ENCODE data around the gene ANKRD13B. TPM values are rescaled to one million over a fixed set of nuclear protein-coding genes. Genes with fewer than 3 reads are reported as not detected.

Gene ANKRD13B
- total RNA-seq, 2 donors from 2014 or later, result 11.5 to 35.5 TPM

DNA sequence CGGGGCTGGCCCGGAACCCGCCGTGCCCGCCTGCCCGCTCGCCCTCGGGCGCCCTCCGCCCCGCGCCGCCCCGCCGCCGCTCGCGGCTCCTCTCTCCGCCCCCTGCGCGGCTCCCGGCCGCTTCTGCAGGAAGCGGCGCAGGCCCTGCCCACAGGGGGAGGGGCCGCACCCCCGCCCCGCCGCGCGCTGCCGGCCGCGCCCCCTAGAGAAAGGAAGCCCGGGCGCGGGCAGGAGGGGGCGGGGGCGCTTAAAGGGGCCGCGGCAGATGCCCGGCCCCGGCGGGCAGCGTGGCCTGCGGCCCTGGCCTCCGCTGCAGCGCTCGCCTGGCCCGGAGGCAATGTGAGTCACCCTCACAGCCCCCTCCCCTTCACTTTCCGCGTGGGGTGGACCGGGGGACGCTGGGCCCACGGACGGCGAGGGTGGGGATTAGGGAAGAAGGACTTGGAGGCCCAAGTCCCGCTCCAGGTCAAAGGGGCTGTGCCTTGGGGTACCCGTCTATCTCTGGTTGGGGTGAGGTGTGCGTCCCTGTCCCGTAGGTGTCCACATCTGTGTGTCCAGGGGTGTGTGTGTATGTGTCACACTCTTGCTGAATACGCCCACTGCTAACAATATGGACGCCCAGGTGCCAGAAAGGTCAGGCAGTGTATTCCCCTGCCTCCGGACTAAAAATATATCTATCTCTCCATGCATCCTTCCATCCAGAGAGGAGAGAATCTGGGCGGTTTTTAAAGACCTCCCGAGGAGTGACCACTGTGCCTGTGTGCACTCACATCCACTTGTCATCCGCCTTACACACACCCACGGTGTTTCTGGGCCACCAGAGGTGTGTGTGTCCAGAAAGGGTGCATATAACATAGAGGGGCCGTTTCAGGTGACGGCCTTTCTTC, 3.2 kb upstream of the ANKRD13B start, which contains the start of gene GIT1:
Gene GIT1 (minus strand): TSS at position 125 of the 887 bp plus-strand sequence. CDS start 270 bp downstream, outside the sequence.
- peak; percentile 33 for ATAC-seq (ENCODE audit: insufficient number of reproducible peaks, low FRiP score, low read depth)
- Histone ChIP-seq H3K9me3 (no peaks in the 10 kb centered on the region), H3K4me1 (ENCODE audit: control insufficient read depth in 1 of 2, low read depth in 2 of 2) (peaks cover 37 to 75% of the 10 kb centered on the region in 2 donors), H3K27me3 (replicated peaks; ENCODE audit: insufficient read depth) (no peaks in the 10 kb centered on the region), H3K36me3 (no peaks in the 10 kb centered on the region), H3K4me3 (peak within 1 kb of the TSS; percentile 79), H3K27ac (peak within 1 kb of the TSS; percentile 77 to 84)
- TF ChIP-seq CTCF (IDR thresholded peaks at IDR 0.05), result no peak
- no peak for DNase-seq (ENCODE audit: low spot score)

DNA sequence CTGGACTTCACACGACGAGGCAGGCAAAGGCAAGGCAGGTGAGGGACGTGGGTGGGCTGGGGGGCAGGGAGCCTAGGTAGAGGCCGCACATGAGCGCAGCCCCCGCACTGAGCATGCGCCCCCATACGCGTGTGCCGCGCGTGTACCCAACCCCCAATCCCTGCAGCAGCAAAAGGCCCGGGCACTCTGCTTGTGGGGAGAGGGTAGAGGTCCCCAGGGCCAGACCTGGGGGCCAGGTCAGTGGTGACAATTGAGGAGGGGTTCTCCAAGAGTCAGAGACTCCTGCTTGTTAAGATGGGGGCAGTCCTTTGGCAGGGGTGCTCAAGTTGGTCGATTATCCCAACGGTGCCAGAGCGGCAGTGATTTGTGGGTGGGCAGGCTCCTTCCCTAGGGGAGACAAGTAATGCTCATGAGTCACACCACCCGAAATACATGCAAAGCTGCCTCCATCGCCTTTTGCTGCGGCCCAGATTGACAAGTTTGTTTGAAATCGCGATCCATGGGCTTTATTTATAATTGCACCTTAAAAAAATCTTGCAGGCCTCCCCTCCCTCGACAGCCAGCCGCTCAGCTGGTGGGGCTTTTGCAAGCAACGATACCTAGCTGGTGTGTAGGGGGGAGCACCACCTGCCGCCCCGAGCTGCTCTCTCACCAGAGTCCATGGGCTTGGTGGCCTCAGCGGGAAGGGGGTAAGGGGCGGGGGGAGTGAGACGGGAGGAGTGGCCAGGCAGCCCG, 2.4 kb upstream of the ANKRD13B start:
- TF ChIP-seq CTCF (IDR thresholded peaks at IDR 0.05), result no peak
- peak overlapping the region; percentile 79 for H3K4me3 ChIP-seq
- no peaks in the 10 kb centered on the region for H3K9me3 ChIP-seq
- ATAC-seq (ENCODE audit: insufficient number of reproducible peaks, low FRiP score, low read depth), result no peak
- peaks cover 37 to 72% of the 10 kb centered on the region in 2 donors for H3K4me1 ChIP-seq (ENCODE audit: control insufficient read depth in 1 of 2, low read depth in 2 of 2)
- DNase-seq (ENCODE audit: low spot score), result no peak
- peak overlapping the region; percentile 67 to 84 for H3K27ac ChIP-seq
- no peaks in the 10 kb centered on the region for H3K27me3 ChIP-seq (replicated peaks; ENCODE audit: insufficient read depth)
- no peaks in the 10 kb centered on the region for H3K36me3 ChIP-seq

DNA sequence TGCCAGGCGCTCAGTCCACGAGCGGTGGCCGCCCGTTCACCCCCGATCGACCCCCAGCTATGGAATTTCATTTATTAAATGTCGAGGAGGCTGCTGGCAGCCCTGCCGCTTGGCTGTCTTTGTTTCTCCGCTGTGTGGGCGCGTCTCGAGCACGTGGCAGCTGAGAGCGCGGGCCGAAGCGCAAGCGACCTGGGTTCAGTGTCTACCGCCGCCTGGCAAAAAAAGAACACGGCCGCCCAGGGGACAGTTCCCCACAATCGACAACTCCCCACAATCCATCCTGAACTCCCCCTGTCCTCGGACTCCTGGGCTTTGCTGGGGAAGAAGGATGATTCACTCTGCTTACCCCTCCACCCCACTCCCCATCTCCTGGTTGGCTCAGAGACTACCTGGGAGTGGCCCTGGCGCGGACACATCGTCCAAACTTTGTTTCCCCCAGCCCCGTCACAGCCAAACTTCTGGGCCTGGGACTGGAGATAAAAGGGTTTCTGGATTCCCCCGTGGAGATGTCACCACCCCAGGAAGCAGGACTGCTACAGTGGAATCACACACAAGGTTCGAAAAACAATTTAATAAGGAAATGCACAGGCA, 1.7 kb upstream of the ANKRD13B start:
- no peak for TF ChIP-seq CTCF (IDR thresholded peaks at IDR 0.05)
- Histone ChIP-seq H3K9me3 (no peaks in the 10 kb centered on the region), H3K27ac (peak overlapping the region; percentile 67 to 84), H3K27me3 (replicated peaks; ENCODE audit: insufficient read depth) (no peaks in the 10 kb centered on the region), H3K4me3 (peak overlapping the region; percentile 79), H3K36me3 (no peaks in the 10 kb centered on the region), H3K4me1 (ENCODE audit: control insufficient read depth in 1 of 2, low read depth in 2 of 2) (peaks cover 37 to 72% of the 10 kb centered on the region in 2 donors)
- DNase-seq (ENCODE audit: low spot score) (no peak), ATAC-seq (ENCODE audit: insufficient number of reproducible peaks, low FRiP score, low read depth) (no peak)

DNA sequence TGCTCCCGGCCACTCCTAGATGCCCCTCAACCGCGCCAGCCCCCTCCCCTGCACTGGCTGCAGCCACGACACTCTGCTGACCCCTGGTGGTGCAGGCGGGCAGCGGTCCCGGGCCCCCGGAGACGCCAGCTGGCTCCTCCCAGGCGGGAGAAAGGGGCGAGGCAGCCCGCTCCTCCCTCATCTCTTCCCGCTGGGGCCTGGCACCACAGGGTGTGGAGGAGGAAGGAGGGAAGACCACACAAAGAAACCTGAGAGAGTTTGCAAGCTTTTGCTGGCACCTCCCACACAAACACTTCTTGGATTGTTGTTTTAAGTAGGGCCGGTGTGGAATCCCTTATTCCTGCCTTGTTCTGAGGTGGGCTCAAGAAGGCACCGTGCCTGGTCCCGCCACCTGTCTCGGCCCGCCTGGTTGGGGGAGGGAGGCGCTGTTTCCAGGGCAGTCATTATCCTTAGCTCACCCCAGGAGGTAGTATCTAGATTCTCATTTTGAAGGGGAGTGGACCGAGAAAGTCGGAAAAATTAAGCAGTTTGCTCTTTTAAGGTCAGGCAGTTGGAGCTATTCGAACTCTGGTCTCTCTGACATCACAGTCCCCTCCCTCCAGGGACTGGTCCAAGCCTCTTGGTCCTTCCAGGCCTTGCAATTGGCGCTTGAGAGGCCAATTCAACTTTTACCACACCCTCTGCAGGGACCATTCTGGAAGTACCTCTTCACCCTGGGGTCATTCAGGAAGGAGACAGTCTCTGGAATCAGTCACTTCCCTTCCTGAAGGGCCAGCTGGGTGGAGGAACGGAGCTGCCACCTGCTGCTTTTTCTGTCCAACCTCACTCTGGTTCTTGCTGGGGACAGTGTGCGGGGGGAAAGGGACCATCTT, 959 bp upstream of the ANKRD13B start:
- no peaks in the 10 kb centered on the region for H3K27me3 ChIP-seq (replicated peaks; ENCODE audit: insufficient read depth)
- H3K27ac ChIP-seq, result peak overlapping the region; percentile 67 to 84
- H3K4me3 ChIP-seq, result peak overlapping the region; percentile 79
- no peaks in the 10 kb centered on the region for H3K36me3 ChIP-seq
- peaks cover 37 to 65% of the 10 kb centered on the region in 2 donors for H3K4me1 ChIP-seq (ENCODE audit: control insufficient read depth in 1 of 2, low read depth in 2 of 2)
- TF ChIP-seq CTCF (IDR thresholded peaks at IDR 0.05), result peak; percentile 94
- DNase-seq (ENCODE audit: low spot score), result no peak
- peak; percentile 13 for ATAC-seq (ENCODE audit: insufficient number of reproducible peaks, low FRiP score, low read depth)
- no peaks in the 10 kb centered on the region for H3K9me3 ChIP-seq
